GM12873 (cell line): Measurements from ENCODE around the gene PLEKHG7.

ENCODE experiments used
- TF ChIP-seq, protein P1 (sequence below): IDR thresholded peaks from 2 replicates; pipeline ENCODE4 v1.5.1; 2012; ENCODE audit warnings: low read depth, mild to moderate bottlenecking, moderate library complexity, low read length, control low read depth; ENCODE audit not compliant: insufficient read depth; ENCODE audit errors: missing control alignments

The PLEKHG7 gene

DNA sequence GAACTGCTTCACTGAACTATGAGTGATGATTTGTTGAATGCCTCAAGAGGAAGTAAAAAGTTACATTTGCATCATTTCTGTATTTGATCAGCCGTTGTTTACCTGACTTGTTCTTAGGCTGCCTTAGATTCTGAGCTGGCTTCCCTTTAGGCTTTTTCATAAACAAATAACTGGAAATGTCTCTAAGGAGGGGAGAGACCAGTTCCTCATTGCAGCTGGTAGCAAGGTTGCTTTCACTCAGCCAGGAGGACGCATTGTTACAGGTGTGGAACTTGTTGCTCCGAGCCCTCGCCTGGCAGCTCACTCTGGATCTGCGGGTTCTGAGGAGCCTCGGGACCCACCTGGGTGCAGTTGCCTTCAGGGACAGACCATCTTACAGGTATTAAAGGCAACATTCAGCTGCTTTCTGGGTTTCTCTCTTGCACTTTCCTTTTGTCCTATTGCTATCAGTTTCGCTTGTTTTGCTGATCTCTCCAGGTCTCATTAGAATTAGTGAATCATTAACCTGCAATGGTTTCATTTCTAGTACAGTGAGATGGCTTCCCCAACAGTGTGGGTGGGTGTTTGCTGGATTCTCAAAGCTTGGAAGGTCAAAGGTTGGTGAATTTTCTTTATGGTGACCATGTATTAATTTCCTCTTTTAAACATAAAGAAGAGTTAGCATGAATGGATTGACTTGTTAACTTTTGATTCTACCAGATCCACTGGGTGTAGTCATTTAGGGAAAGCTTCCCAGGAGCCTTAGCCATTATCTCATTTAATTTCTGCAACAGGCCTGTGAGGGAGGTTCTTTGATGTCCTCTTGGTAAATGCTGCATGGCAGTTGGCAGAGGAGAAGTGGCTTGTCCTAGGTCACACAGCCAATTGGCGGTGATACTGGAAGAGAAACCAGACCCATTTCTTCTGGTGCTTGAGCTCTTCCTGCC lies at the start of gene PLEKHG7:
Gene PLEKHG7 (plus strand): TSS at position 236 of the 926 bp plus-strand sequence. CDS start 3,643 bp downstream, outside the sequence.
- TF ChIP-seq, protein P1, sequence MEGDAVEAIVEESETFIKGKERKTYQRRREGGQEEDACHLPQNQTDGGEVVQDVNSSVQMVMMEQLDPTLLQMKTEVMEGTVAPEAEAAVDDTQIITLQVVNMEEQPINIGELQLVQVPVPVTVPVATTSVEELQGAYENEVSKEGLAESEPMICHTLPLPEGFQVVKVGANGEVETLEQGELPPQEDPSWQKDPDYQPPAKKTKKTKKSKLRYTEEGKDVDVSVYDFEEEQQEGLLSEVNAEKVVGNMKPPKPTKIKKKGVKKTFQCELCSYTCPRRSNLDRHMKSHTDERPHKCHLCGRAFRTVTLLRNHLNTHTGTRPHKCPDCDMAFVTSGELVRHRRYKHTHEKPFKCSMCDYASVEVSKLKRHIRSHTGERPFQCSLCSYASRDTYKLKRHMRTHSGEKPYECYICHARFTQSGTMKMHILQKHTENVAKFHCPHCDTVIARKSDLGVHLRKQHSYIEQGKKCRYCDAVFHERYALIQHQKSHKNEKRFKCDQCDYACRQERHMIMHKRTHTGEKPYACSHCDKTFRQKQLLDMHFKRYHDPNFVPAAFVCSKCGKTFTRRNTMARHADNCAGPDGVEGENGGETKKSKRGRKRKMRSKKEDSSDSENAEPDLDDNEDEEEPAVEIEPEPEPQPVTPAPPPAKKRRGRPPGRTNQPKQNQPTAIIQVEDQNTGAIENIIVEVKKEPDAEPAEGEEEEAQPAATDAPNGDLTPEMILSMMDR: no peak

GRCh38 chr12:92654929-92655328 lies 47.9 kb upstream of the PLEKHG7 start:
- TF ChIP-seq, protein P1: no peak

- TF ChIP-seq, protein P1: no peak
These were observed 45.9 kb upstream of the PLEKHG7 start for GRCh38 chr12:92656911-92657310.

DNA sequence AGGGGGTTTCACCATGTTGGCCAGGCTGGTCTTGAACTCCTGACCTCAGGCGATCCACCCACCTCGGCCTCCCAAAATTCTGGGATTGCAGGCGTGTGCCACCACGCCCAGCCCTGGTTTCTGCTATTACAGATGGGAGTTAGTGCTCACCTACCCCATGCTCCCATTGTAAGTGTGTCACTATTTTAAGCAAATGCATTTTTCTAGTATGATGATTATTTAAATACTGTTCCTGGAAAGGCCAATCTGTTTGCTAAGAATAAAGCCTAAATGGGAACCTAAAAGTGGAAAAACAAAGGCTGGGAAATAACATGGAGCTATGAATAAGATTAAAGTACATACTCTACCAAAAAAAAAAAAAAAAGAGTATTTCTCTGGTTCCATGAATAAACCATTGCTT lies 45.0 kb upstream of the PLEKHG7 start:
- TF ChIP-seq, protein P1: no peak

DNA sequence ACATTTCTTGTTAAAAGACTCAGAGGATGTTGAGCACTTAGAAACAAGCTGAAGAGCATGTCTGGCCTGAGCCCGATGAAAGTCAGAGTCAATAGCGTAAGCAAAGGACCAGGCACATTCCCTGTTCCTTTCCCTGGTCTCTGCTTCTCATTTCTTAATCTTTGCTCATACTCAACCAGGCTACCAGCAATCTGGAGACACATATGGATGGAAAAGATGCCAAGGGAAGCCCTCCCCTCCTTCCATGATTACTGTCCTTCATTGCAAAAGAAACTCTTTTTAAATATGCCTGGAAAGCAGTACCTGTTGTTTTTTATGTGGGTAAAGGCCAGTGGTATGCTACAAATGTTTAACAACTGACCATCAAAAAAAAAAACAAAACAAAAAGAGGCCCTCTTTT lies 44.2 kb upstream of the PLEKHG7 start:
- TF ChIP-seq, protein P1: no peak

GRCh38 chr12:92661269-92661668 lies 41.5 kb upstream of the PLEKHG7 start:
- TF ChIP-seq, protein P1: no peak

- TF ChIP-seq, protein P1: no peak
These were observed 37.3 kb upstream of the PLEKHG7 start for GRCh38 chr12:92665496-92665895.
